K562 (cell line): ENCODE results near the gene PLA2R1. TPM values are rescaled to one million over a fixed set of nuclear protein-coding genes. Genes with fewer than 3 reads are reported as not detected.

ENCODE experiments used
- ATAC-seq: fragments of 200-7000 bp; cut with Tn5 transposase; 3 replicates; pipeline ENCODE4 v1.9.1; 2020; ENCODE audit warnings: moderate library complexity
- BruUV-seq: library from RNA; stranded (reverse); fragments of 400-500 nt; replicated peaks from 2 replicates; lab custom pipeline; 2021; lab: Mats Ljungman, UMichigan
- CTCF ChIA-PET: fragments of 300-600 bp; formaldehyde crosslinking; extraction: SDS; loops from one replicate; lab custom pipeline; 2021; ENCODE audit warnings: low intra/inter-chr PET ratio; lab: Yijun Ruan, JAX
- POLR2A ChIA-PET: fragments of 300-600, 350-650 bp; sonication (Branson Sonifier 250); formaldehyde crosslinking; extraction: SDS; loops from one replicate; lab custom pipeline; 2021; ENCODE audit warnings: antibody characterized with exemption, inconsistent platforms; lab: Yijun Ruan, JAX
- DNase-seq, 4 experiments: peaks; one replicate each; pipeline versions ENCODE4 v3.0.0 to v3.0.0-alpha.2; 2011 to 2018; ENCODE audit warnings: low spot score in 3 of 4, mixed read lengths in 3 of 4; ENCODE audit errors: extremely low read depth in 1 of 4
- FAIRE-seq: peaks from 2 replicates; lab custom pipeline; 2011; peaks lifted over from hg19 to GRCh38; lab: Jason Lieb, UNC
- H2AFZ ChIP-seq: 2 replicates; pipeline ENCODE4 v1.6.0; 2011; ENCODE audit warnings: low read depth, low read length, control low read depth, inconsistent platforms
- H3K27ac ChIP-seq: fragments of 200-600 bp; 3 replicates; pipeline ENCODE4 v1.8.0; 2011; ENCODE audit warnings: low read depth, mild to moderate bottlenecking, control low read depth, inconsistent platforms, low read length, moderate library complexity, mixed read lengths; ENCODE audit errors: extremely low read depth
- H3K27me3 ChIP-seq, 2 experiments: fragments of 300-600 bp in 1 of 2; 2 replicates in 1 of 2; 3 replicates in 1 of 2; pipeline versions ENCODE4 v1.6.0 to v1.8.0; 2011; ENCODE audit warnings: inconsistent platforms in 2 of 2, low read length in 2 of 2, mild to moderate bottlenecking in 1 of 2, mixed read lengths in 1 of 2, moderate library complexity in 1 of 2; ENCODE audit not compliant: control insufficient read depth in 2 of 2, insufficient read depth in 2 of 2
- H3K36me3 ChIP-seq: fragments of 300-600 bp; 3 replicates; pipeline ENCODE4 v1.8.0; 2011; ENCODE audit warnings: mild to moderate bottlenecking, low read length, inconsistent platforms; ENCODE audit not compliant: control insufficient read depth, insufficient read depth
- H3K4me1 ChIP-seq, 2 experiments: fragments of 200-600 bp in 1 of 2; replicated peaks in 1 of 2; 2 replicates in 1 of 2; 3 replicates in 1 of 2; pipeline versions ENCODE4 v1.5.1 to v1.8.0; 2011; ENCODE audit warnings: inconsistent platforms in 2 of 2, low read length in 2 of 2, mild to moderate bottlenecking in 1 of 2, mixed read lengths in 1 of 2, moderate library complexity in 1 of 2; ENCODE audit not compliant: control insufficient read depth in 2 of 2, insufficient read depth in 2 of 2
- H3K4me2 ChIP-seq: 2 replicates; pipeline ENCODE4 v1.6.1; 2011; ENCODE audit warnings: low read length, control low read depth, inconsistent platforms, mixed read lengths; ENCODE audit not compliant: insufficient read depth
- H3K4me3 ChIP-seq: fragments of 200-600 bp; sonication (generic), shearing (Covaris generic); 2 replicates; pipeline ENCODE4 v1.5.1; 2016; ENCODE audit warnings: control low read depth, inconsistent platforms
- H3K79me2 ChIP-seq: fragments of 200-600 bp; 3 replicates; pipeline ENCODE4 v1.8.0; 2011; ENCODE audit warnings: low read length, inconsistent platforms; ENCODE audit not compliant: control insufficient read depth, insufficient read depth
- H3K9ac ChIP-seq, 2 experiments: 2 replicates each; pipeline versions ENCODE4 v1.6.0 to v1.6.1; 2011; ENCODE audit warnings: low read depth in 2 of 2, low read length in 2 of 2, control low read depth in 1 of 2, inconsistent platforms in 1 of 2, mild to moderate bottlenecking in 1 of 2, mixed read lengths in 1 of 2; ENCODE audit not compliant: insufficient read depth in 1 of 2
- H3K9me1 ChIP-seq: one replicate; pipeline ENCODE4 v1.6.0; 2011; ENCODE audit warnings: inconsistent platforms, mild to moderate bottlenecking, low read length, moderate library complexity; ENCODE audit not compliant: control insufficient read depth, insufficient read depth
- H3K9me3 ChIP-seq: replicated peaks from 2 replicates; pipeline ENCODE4 v1.5.1; 2011; ENCODE audit warnings: low read depth, low read length, inconsistent platforms; ENCODE audit not compliant: control insufficient read depth, insufficient read depth
- H4K20me1 ChIP-seq: replicated peaks from 2 replicates; pipeline ENCODE4 v1.6.1; 2011; ENCODE audit warnings: low read length, inconsistent platforms, mixed read lengths; ENCODE audit not compliant: control insufficient read depth, insufficient read depth
- ATF6 ChIP-seq: sonication (generic); formaldehyde crosslinking; IDR thresholded peaks from 2 replicates; pipeline ENCODE4 v1.4.0; 2020; ENCODE audit warnings: mild to moderate bottlenecking, missing genetic modification reagents
- CHCHD3 ChIP-seq: fragments of 250-450 bp; sonication (Bioruptor Pico); IDR thresholded peaks from 2 replicates; pipeline ENCODE4 v2.1.2; 2022; ENCODE audit warnings: mild to moderate bottlenecking
- ERF ChIP-seq: fragments of 450-650 bp; formaldehyde crosslinking; IDR thresholded peaks from 2 replicates; pipeline ENCODE4 v1.4.0; 2020; ENCODE audit warnings: mild to moderate bottlenecking, mixed read lengths
- HDAC3 ChIP-seq: fragments of 450-650 bp; IDR thresholded peaks from 2 replicates; pipeline ENCODE4 v1.6.1; 2018; ENCODE audit warnings: borderline replicate concordance, mild to moderate bottlenecking, moderate library complexity; ENCODE audit not compliant: partially characterized antibody
- ILK ChIP-seq: fragments of 450-650 bp; IDR thresholded peaks from 2 replicates; pipeline ENCODE4 v1.6.1; 2016; ENCODE audit warnings: missing genetic modification characterization, low read depth, mild to moderate bottlenecking, missing compliant biosample characterization, moderate library complexity, borderline replicate concordance
- KDM4B ChIP-seq, 2 experiments: fragments of 450-650 bp in 1 of 2; sonication (generic) in 1 of 2; IDR thresholded peaks; 2 replicates each; pipeline ENCODE4 v1.6.1; 2016 to 2017; ENCODE audit warnings: borderline replicate concordance in 2 of 2, antibody characterized with exemption in 1 of 2, low read depth in 1 of 2, mild to moderate bottlenecking in 1 of 2
- KLF13 ChIP-seq: fragments of 450-650 bp; IDR thresholded peaks from 2 replicates; pipeline ENCODE4 v1.6.1; 2016; ENCODE audit warnings: missing genetic modification characterization, low read depth, mild to moderate bottlenecking, missing compliant biosample characterization, moderate library complexity, borderline replicate concordance
- LARP7 ChIP-seq: fragments of 450-650 bp; IDR thresholded peaks from 2 replicates; pipeline ENCODE4 v1.6.1; 2016
- PHTF2 ChIP-seq: fragments of 250-450 bp; sonication (Bioruptor Pico); IDR thresholded peaks from 2 replicates; pipeline ENCODE4 v1.5.0; 2021; ENCODE audit warnings: mild to moderate bottlenecking
- POLR2AphosphoS5 ChIP-seq: IDR thresholded peaks from 2 replicates; pipeline ENCODE4 v1.6.1; 2011; ENCODE audit warnings: mild to moderate bottlenecking, low read depth, low read length, moderate library complexity; ENCODE audit not compliant: control insufficient read depth, insufficient read depth
- SP2 ChIP-seq: IDR thresholded peaks from 2 replicates; pipeline ENCODE4 v1.6.1; 2011; ENCODE audit warnings: mild to moderate bottlenecking, low read depth, low read length, moderate library complexity; ENCODE audit not compliant: poor library complexity, severe bottlenecking; ENCODE audit errors: extremely low read depth
- TEAD2 ChIP-seq: fragments of 450-650 bp; IDR thresholded peaks from 2 replicates; pipeline ENCODE4 v1.6.1; 2016; ENCODE audit warnings: missing genetic modification characterization, control low read depth, missing compliant biosample characterization
- TRIM24 ChIP-seq, 2 experiments: fragments of 450-650 bp; IDR thresholded peaks; 2 replicates each; pipeline ENCODE4 v1.6.1; 2016
- ZBED1 ChIP-seq: IDR thresholded peaks from 2 replicates; pipeline ENCODE4 v1.6.1; 2014
- ZNF232 ChIP-seq: sonication (generic); formaldehyde crosslinking; IDR thresholded peaks from 2 replicates; pipeline ENCODE4 v1.8.0; 2022; ENCODE audit warnings: mild to moderate bottlenecking, missing genetic modification reagents
- ZNF263 ChIP-seq: sonication (generic); formaldehyde crosslinking; IDR thresholded peaks from 2 replicates; pipeline ENCODE4 v1.8.0; 2022; ENCODE audit warnings: mild to moderate bottlenecking, missing genetic modification reagents, borderline replicate concordance
- ZNF639 ChIP-seq, 2 experiments: fragments of 200-800 bp in 1 of 2; sonication (Bioruptor generic) in 1 of 2; sonication (generic) in 1 of 2; formaldehyde crosslinking in 1 of 2; IDR thresholded peaks in 1 of 2; conservative IDR thresholded peaks in 1 of 2; 2 replicates each; pipeline versions ENCODE4 v1.5.0 to v1.6.1; 2016 to 2020; ENCODE audit warnings: missing compliant biosample characterization in 1 of 2, missing genetic modification characterization in 1 of 2, missing genetic modification reagents in 1 of 2
- ZNF696 ChIP-seq: fragments of 250-450 bp; sonication (Bioruptor Pico); conservative IDR thresholded peaks from 2 replicates; pipeline ENCODE4 v1.4.0; 2020; ENCODE audit warnings: mild to moderate bottlenecking, moderate library complexity
- ZNF76 ChIP-seq: fragments of 250-450 bp; sonication (Bioruptor Pico); IDR thresholded peaks from 2 replicates; pipeline ENCODE4 v1.4.0; 2020; ENCODE audit warnings: mild to moderate bottlenecking, moderate library complexity, borderline replicate concordance
- WGBS: fragments of 100-300 bp; shearing (Covaris generic); methylation state at CpG from one replicate; pipeline ENCODE4 v1.1.6; 2016; ENCODE audit warnings: low coverage, mixed read lengths; ENCODE audit not compliant: insufficient coverage; ENCODE audit errors: missing lambda C conversion rate; 5-methylcytosine and 5-hydroxymethylcytosine counted together
- in situ Hi-C: fragments of 300-500 bp; cut with MboI; formaldehyde crosslinking; loops from 4 replicates; pipeline ENCODE4 v1.15.0; 2018; ENCODE audit warnings: inconsistent platforms, mixed read lengths
- intact Hi-C: fragments of 100-400 bp; cut with micrococcal nuclease; formaldehyde crosslinking; loops from 2 replicates; pipeline ENCODE4 v1.14.2; 2022
- polyA plus RNA-seq, 8 experiments: library from polyadenylated mRNA; depleted of rRNA in 4 of 8; stranded (reverse) in 5 of 8; unstranded in 3 of 8; fragments of >200 nt; fragmentation: Nextera tagmentation in 2 of 8; fragmentation: Illumina TruSeq in 1 of 8; extraction: Ambion mirVana in 2 of 8; extraction: Trizol in 1 of 8; gene quantifications; 2 replicates each; pipeline versions ENCODE4 v1.2.1 to v1.2.3, GENCODE V29; 2011 to 2014; ENCODE audit warnings: inconsistent platforms in 1 of 8, missing spikeins in 1 of 8
- total RNA-seq, 7 experiments: library from RNA; depleted of rRNA in 6 of 7; stranded (reverse); fragments of >200 nt in 6 of 7; fragmentation: Illumina TruSeq in 2 of 7; extraction: Trizol in 2 of 7; gene quantifications; 2 replicates each; pipeline versions ENCODE4 v1.2.1 to v1.2.3, GENCODE V29; 2011 to 2021; ENCODE audit warnings: low replicate concordance in 1 of 7

The PLA2R1 gene
- total and polyA plus RNA-seq, 9 of the 15 experiments (the other 6 are each of a cell fraction or from before 2014, with no cell fraction given), result not detected

- Histone ChIP-seq H3K9me1 (no peaks in the 10 kb centered on the region), H3K9ac (no peak overlapping the region), H3K4me2 (no peak overlapping the region), H3K4me3 (no peak overlapping the region), H3K4me1 (no peaks in the 10 kb centered on the region), H3K27ac (no peak overlapping the region), H3K27me3 (no peaks in the 10 kb centered on the region), H4K20me1 (no peaks in the 10 kb centered on the region), H3K9me3 (peaks cover 5% of the 10 kb centered on the region; the same call in 1 of the 2 replicates), H3K79me2 (no peaks in the 10 kb centered on the region), H2AFZ (no peak overlapping the region), H3K36me3 (no peaks in the 10 kb centered on the region)
- no peak for TF ChIP-seq HDAC3
- TF ChIP-seq TEAD2, result no peak
- TF ChIP-seq ATF6 (CRISPR knock-in tag), result no peak
- TF ChIP-seq LARP7, result no peak
- TF ChIP-seq POLR2AphosphoS5, result no peak
- TF ChIP-seq ERF (CRISPR knock-in tag), result no peak
- no peak for TF ChIP-seq ZNF263 (CRISPR knock-in tag)
- no peak for TF ChIP-seq SP2
- TF ChIP-seq CHCHD3 (CRISPR knock-in tag), result no peak
- no peak for TF ChIP-seq ZNF696 (CRISPR knock-in tag)
- TF ChIP-seq KDM4B (IDR thresholded peaks at IDR 0.05; ENCODE audit: borderline replicate concordance in 2 of 2, low read depth in 1 of 2), result no peak
- TF ChIP-seq PHTF2 (CRISPR knock-in tag), result no peak
- no peak for TF ChIP-seq KLF13 (tag)
- no peak for TF ChIP-seq ZNF639 (CRISPR knock-in tag; conservative IDR thresholded peaks at IDR 0.05 in 1 of 2, IDR thresholded peaks at IDR 0.05 in 1 of 2)
- no peak for TF ChIP-seq ZBED1
- TF ChIP-seq TRIM24 (IDR thresholded peaks at IDR 0.05), result no peak
- TF ChIP-seq ILK (tag), result no peak
- TF ChIP-seq ZNF232 (CRISPR knock-in tag), result no peak
- no peak for TF ChIP-seq ZNF76 (CRISPR knock-in tag)
- FAIRE-seq (no peak), ATAC-seq (no peak), DNase-seq (no peak)
- no TSS peak for BruUV-seq
- POLR2A ChIA-PET, result no interaction called here
- 0% methylated on average over 4 of the region's 4 CpGs for WGBS
- intact Hi-C loops (no loop called here), in situ Hi-C loops (no loop called here)
- CTCF ChIA-PET, result no interaction called here
Measured at GRCh38 chr2:160092445-160092844, 30.0 kb upstream of the PLA2R1 start.
